Activated CD4-positive, alpha-beta T cell treated with anti-CD3 and anti-CD28 coated beads, Interleukin-2, amount 50 U/mL, for 48 hours (primary cell): Measurements from ENCODE around the gene ARSK.

Experiments
- DNase-seq, 2 experiments: peaks; one replicate each; pipeline ENCODE4 v3.0.0-alpha.2; 2020

ARSK gene

GRCh38 chr5:95554647-95555548 is at the start of gene ARSK, which contains the start of gene SKIC3:
ARSK (plus strand) TSS chr5:95555101; CDS start chr5:95555279, 178 bp downstream.
SKIC3 (minus strand) TSS chr5:95554977; CDS start chr5:95547150, 7,827 bp downstream.
- peak; percentile 84 to 89 for DNase-seq

- no peak for DNase-seq
These were observed 46.4 kb upstream of the ARSK start for GRCh38 chr5:95508550-95508949.

- no peak for DNase-seq
These were observed 43.3 kb upstream of the ARSK start for GRCh38 chr5:95511606-95512005.

- DNase-seq, result no peak
These were observed 36.5 kb upstream of the ARSK start for GRCh38 chr5:95518417-95518816.

GRCh38 chr5:95519151-95519550 is 35.8 kb upstream of the ARSK start:
- no peak for DNase-seq

- no peak for DNase-seq
These were observed 35.2 kb upstream of the ARSK start for GRCh38 chr5:95519681-95520080.

GRCh38 chr5:95520206-95520605 is 34.7 kb upstream of the ARSK start:
- DNase-seq, result no peak

GRCh38 chr5:95524423-95524822 is 30.5 kb upstream of the ARSK start:
- no peak for DNase-seq

- DNase-seq, result no peak
These were observed 28.0 kb upstream of the ARSK start for GRCh38 chr5:95526871-95527270.

GRCh38 chr5:95528565-95528964 is 26.3 kb upstream of the ARSK start:
- no peak for DNase-seq

GRCh38 chr5:95530416-95530815 is 24.5 kb upstream of the ARSK start:
- no peak for DNase-seq

GRCh38 chr5:95531491-95531890 is 23.4 kb upstream of the ARSK start:
- DNase-seq, result no peak

GRCh38 chr5:95532415-95532814 is 22.5 kb upstream of the ARSK start:
- no peak for DNase-seq

- no peak for DNase-seq
These were observed 21.8 kb upstream of the ARSK start for GRCh38 chr5:95533106-95533505.

- no peak for DNase-seq
These were observed 21.1 kb upstream of the ARSK start for GRCh38 chr5:95533761-95534160.

GRCh38 chr5:95537501-95537900 is 17.4 kb upstream of the ARSK start:
- DNase-seq, result no peak

GRCh38 chr5:95543017-95543705 is 11.7 kb upstream of the ARSK start:
- no peak for DNase-seq

- DNase-seq, result no peak
These were observed 5.9 kb upstream of the ARSK start for GRCh38 chr5:95549030-95549429.

- DNase-seq, result no peak
These were observed 612 bp upstream of the ARSK start for GRCh38 chr5:95554331-95554646.

- DNase-seq, result no peak
These were observed 652 bp downstream of the ARSK start for GRCh38 chr5:95555553-95555952.

- no peak for DNase-seq
These were observed 2.9 kb downstream of the ARSK start for GRCh38 chr5:95557841-95558240.

- DNase-seq, result no peak
These were observed 7.4 kb downstream of the ARSK start for GRCh38 chr5:95562282-95562681.

GRCh38 chr5:95563367-95563766 is 8.5 kb downstream of the ARSK start:
- DNase-seq, result no peak

- DNase-seq, result no peak
These were observed 9.5 kb downstream of the ARSK start for GRCh38 chr5:95564450-95564849.
